ENCODE results near the gene TBC1D13. TPM values are rescaled to one million over a fixed set of nuclear protein-coding genes. Genes with fewer than 3 reads are reported as not detected.

TBC1D13 gene
- polyA plus RNA-seq, 2 of the 4 experiments (the other 2 are of a cell fraction), result 13.9 to 17.6 TPM

- WGBS (ENCODE audit: missing lambda C conversion rate), result 94% methylated on average over 10 of the region's 10 CpGs
- ATAC-seq, result no peak
- Histone ChIP-seq H3K4me1 (peaks cover 1% of the 10 kb centered on the region; the same call in 1 of the 3 replicates), H3K4me3 (no peak overlapping the region), H3K27ac (no peak overlapping the region), H3K9me3 (no peaks in the 10 kb centered on the region), H3K4me2 (no peak overlapping the region)
- TF ChIP-seq RNF2 (IDR thresholded peaks at IDR 0.05; ENCODE audit: borderline replicate concordance, low read depth) (no peak), RARB (CRISPR knock-in tag; IDR thresholded peaks at IDR 0.05) (no peak), NR3C1 (IDR thresholded peaks at IDR 0.05) (no peak), CBX2 (IDR thresholded peaks at IDR 0.05; ENCODE audit: borderline replicate concordance, low read depth) (no peak), JUNB (IDR thresholded peaks at IDR 0.05) (no peak), FOSB (CRISPR knock-in tag; IDR thresholded peaks at IDR 0.05) (no peak)
- TF ChIP-seq, protein P1, sequence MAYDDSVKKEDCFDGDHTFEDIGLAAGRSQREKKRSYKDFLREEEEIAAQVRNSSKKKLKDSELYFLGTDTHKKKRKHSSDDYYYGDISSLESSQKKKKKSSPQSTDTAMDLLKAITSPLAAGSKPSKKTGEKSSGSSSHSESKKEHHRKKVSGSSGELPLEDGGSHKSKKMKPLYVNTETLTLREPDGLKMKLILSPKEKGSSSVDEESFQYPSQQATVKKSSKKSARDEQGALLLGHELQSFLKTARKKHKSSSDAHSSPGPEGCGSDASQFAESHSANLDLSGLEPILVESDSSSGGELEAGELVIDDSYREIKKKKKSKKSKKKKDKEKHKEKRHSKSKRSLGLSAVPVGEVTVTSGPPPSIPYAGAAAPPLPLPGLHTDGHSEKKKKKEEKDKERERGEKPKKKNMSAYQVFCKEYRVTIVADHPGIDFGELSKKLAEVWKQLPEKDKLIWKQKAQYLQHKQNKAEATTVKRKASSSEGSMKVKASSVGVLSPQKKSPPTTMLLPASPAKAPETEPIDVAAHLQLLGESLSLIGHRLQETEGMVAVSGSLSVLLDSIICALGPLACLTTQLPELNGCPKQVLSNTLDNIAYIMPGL (CRISPR knock-in tag; IDR thresholded peaks at IDR 0.05; ENCODE audit: borderline replicate concordance), result no peak
- CTCF ChIA-PET, result interaction anchor here (1.0 kb wide), 1 partner anchor 30 kb away, joined by 3 read pairs; no protein-coding TSS in a partner anchor
- DNase-seq (ENCODE audit: low read depth in 1 of 2, low spot score in 1 of 2), result no peak
- POLR2A ChIA-PET, result no interaction called here
- FAIRE-seq, result no peak
These were observed 46.6 kb downstream of the TBC1D13 start for GRCh38 chr9:128833696-128834095.

GRCh38 chr9:128835246-128836210 is 48.5 kb downstream of the TBC1D13 start:
- no peak for DNase-seq (ENCODE audit: low read depth in 1 of 2, low spot score in 1 of 2)
- WGBS (ENCODE audit: missing lambda C conversion rate), result 95% methylated on average over 19 of the region's 28 CpGs
- TF ChIP-seq MAZ (IDR thresholded peaks at IDR 0.05; ENCODE audit: borderline replicate concordance, low read depth, low read length), result no peak
- TF ChIP-seq GATA3 (IDR thresholded peaks at IDR 0.05; ENCODE audit: borderline replicate concordance), result no peak
- TF ChIP-seq HOXB5 (CRISPR knock-in tag; IDR thresholded peaks at IDR 0.05), result no peak
- no peak for TF ChIP-seq PHF8 (IDR thresholded peaks at IDR 0.05; ENCODE audit: borderline replicate concordance, low read depth)
- no peak for TF ChIP-seq EHMT2 (IDR thresholded peaks at IDR 0.05; ENCODE audit: low read depth)
- CTCF ChIA-PET, result interaction anchor here (0.6 to 1.1 kb wide), 5 partner anchors 9 to 93 kb away, joined by 3 to 5 read pairs (median 4); partner anchors contain the start of gene ENDOG
- FAIRE-seq, result no peak
- Histone ChIP-seq H3K4me3 (no peak overlapping the region), H3K9me3 (no peaks in the 10 kb centered on the region), H3K4me1 (no peaks in the 10 kb centered on the region), H3K4me2 (no peak overlapping the region), H3K27ac (no peak overlapping the region)
- POLR2A ChIA-PET, result no interaction called here
- no peak; a peak in 1 of 6 replicates for ATAC-seq

- 96% methylated on average over 10 of the region's 14 CpGs for WGBS (ENCODE audit: missing lambda C conversion rate)
- DNase-seq (ENCODE audit: low read depth in 1 of 2, low spot score in 1 of 2) (no peak), FAIRE-seq (no peak), ATAC-seq (no peak)
- CTCF ChIA-PET, result interaction anchor here (0.5 to 0.9 kb wide), 3 partner anchors 25 to 166 kb away, joined by 3 read pairs; no protein-coding TSS in a partner anchor
- H3K4me1 ChIP-seq, result no peaks in the 10 kb centered on the region
- H3K4me3 ChIP-seq, result no peak overlapping the region
- no peaks in the 10 kb centered on the region for H3K9me3 ChIP-seq
- H3K27ac ChIP-seq, result no peak overlapping the region
- no peak for TF ChIP-seq FOXS1 (CRISPR knock-in tag; IDR thresholded peaks at IDR 0.05)
- H3K4me2 ChIP-seq, result no peak overlapping the region
- POLR2A ChIA-PET, result no interaction called here
These were observed 49.6 kb downstream of the TBC1D13 start for GRCh38 chr9:128836509-128837145.

- Histone ChIP-seq H3K4me1 (no peaks in the 10 kb centered on the region), H3K4me2 (no peak overlapping the region), H3K9me3 (no peaks in the 10 kb centered on the region), H3K4me3 (no peak overlapping the region), H3K27ac (no peak overlapping the region)
- CTCF ChIA-PET, result interaction anchor here (0.6 to 1.4 kb wide), 6 partner anchors 11 to 90 kb away, joined by 3 to 6 read pairs (median 4); no protein-coding TSS in a partner anchor
- 83% methylated on average over 3 of the region's 3 CpGs for WGBS (ENCODE audit: missing lambda C conversion rate)
- FAIRE-seq, result no peak
- TF ChIP-seq MYC (IDR thresholded peaks at IDR 0.05; ENCODE audit: borderline replicate concordance, low read length), result no peak
- TF ChIP-seq EP300 (IDR thresholded peaks at IDR 0.05), result no peak
- no peak for TF ChIP-seq KDM5A (IDR thresholded peaks at IDR 0.05)
- no peak for TF ChIP-seq KDM1A (IDR thresholded peaks at IDR 0.05; ENCODE audit: low read depth)
- DNase-seq (ENCODE audit: low read depth in 1 of 2, low spot score in 1 of 2), result no peak
- ATAC-seq, result no peak
- POLR2A ChIA-PET, result interaction anchor here (1.0 to 1.3 kb wide), 2 partner anchors 9 to 20 kb away, joined by 3 to 4 read pairs; partner anchors contain the start of genes ENDOG and SPOUT1
These were observed 51.3 kb downstream of the TBC1D13 start for GRCh38 chr9:128838338-128838737.

Data from A549 (cell line).